CD4-positive, alpha-beta T cell treated with Interleukin-6 for 4 hours (primary cell): ENCODE data around the gene TAS2R46.
"Not testable (repeated sequence)": the region's sequence is repeated elsewhere in the genome, so short reads cannot be mapped to it uniquely, and the experiment has no call there.

Experiments
- DNase-seq: peaks from one replicate; pipeline ENCODE4 v3.0.0-alpha.2; 2020; ENCODE audit warnings: mixed read lengths

Gene TAS2R46

DNA sequence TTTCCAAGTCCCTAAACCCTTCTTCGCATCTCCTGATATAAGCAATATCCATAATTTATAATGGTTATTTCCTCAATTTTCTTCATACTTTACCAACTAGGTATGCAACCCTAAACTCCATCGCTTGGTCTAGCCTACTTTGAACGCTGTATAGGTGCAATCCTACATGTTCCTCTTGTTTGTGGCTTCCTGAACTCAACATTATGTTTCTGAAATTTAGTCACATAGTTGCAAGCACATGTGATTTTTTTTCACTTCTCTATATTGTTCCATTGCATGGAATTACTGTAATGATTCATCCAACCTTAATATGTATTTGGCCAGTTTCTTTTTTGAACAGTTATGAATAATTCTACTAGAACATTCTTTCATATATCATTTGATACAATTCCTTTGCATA is 28.1 kb downstream of the TAS2R46 start:
- not testable (repeated sequence) for DNase-seq

GRCh38 chr12:11031307-11031706 is 30.8 kb downstream of the TAS2R46 start, which contains the start of gene TAS2R31:
Gene TAS2R31 (minus strand): TSS chr12:11031407. CDS start chr12:11031335, 72 bp downstream.
- DNase-seq, result no peak

DNA sequence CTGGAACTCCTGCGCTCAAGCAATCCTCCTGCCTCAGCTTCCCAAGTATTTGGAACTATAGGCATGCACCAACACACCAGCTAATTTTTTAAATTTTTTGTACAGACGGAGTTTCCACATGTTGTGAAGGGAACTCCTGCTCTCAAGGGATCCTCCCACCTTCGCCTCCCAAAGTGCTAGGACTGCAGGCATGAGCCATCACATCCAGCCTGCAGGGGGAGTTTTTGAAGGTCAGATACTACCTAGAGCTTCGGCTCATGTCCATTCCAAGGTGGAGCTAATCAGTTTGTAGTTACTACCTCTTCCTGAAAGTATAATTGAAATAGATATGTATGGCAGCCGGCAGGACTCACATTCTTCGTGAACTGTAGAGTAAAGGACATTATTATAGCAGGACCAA is 36.0 kb downstream of the TAS2R46 start:
- no peak for DNase-seq

DNA sequence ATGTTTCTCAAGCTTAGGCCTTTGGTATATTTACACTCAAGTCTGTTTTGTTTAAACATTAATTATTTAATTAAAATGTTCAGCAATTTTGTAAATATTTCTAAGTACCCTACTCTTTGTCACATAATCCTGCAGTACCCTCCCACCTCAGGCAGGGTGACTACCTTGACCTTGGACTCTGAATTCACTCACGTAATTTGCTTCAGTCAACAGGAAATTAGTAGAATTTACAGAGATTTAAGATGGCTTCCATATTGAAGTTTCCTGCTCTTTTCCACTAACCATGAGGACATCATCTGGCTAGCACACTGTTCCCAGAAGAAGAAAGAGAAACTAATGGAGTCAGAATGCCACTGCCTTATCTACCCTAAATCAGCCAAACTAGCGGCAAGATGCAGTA is 38.7 kb downstream of the TAS2R46 start:
- no peak for DNase-seq

GRCh38 chr12:11022520-11022919 is 39.6 kb downstream of the TAS2R46 start, which contains the start of gene TAS2R19:
Gene TAS2R19 (minus strand): TSS chr12:11022620. CDS start chr12:11022571, 49 bp downstream.
- no peak for DNase-seq

GRCh38 chr12:11016937-11017336 is 45.2 kb downstream of the TAS2R46 start:
- DNase-seq, result no peak

DNA sequence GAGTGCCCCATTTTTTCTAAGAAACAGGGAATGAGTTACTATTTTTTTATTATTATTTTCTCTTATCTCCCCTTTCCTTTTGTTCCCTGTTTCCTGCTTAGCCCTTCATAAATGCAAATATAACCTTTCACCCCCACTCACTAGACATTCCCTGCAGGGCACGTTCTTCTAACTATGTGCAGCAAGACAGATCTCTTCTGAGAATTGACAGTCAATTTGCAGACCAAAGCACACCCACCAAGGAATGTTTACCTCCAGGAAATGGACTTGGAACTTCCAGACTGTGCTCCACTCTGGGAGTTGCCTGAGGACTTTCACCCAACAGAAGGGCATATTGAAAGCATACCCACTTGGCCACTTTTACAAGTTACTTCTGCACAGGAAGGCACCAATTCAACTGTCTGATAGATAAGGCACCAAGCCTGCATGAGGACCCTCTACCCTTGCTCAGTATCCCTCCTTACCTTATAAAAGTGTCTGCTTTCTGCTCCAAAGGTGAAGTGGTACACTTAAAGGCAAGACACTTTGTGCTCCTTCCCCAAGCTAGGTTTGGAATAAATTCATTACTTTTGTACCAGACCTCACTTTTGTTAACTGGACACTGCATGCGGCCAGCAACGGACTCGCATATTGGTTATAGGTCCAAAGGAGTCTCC is 46.2 kb downstream of the TAS2R46 start:
- no peak for DNase-seq

- DNase-seq, result no peak
Observed at GRCh38 chr12:11014234-11014633, 47.9 kb downstream of the TAS2R46 start.
